H9 (cell line): ENCODE results near the gene MMP15. TPM values are rescaled to one million over a fixed set of nuclear protein-coding genes. Genes with fewer than 3 reads are reported as not detected.

Source experiments
- DNase-seq: peaks from one replicate; pipeline ENCODE4 v3.0.0-alpha.2; 2017
- H2AFZ ChIP-seq: one replicate; pipeline ENCODE4 v1.6.1; 2013; ENCODE audit warnings: mild to moderate bottlenecking, low read length, control low read depth, moderate library complexity
- H2AK5ac ChIP-seq: 2 replicates; pipeline ENCODE4 v1.6.1; 2013; ENCODE audit warnings: low read length, control low read depth, mixed read lengths; ENCODE audit not compliant: insufficient read length
- H2BK120ac ChIP-seq: one replicate; pipeline ENCODE4 v1.6.1; 2013; ENCODE audit warnings: low read depth, mild to moderate bottlenecking, low read length, control low read depth, inconsistent platforms; ENCODE audit not compliant: poor library complexity, severe bottlenecking
- H2BK12ac ChIP-seq: 2 replicates; pipeline ENCODE4 v1.6.1; 2013; ENCODE audit warnings: low read length, control low read depth, mixed read lengths, low read depth; ENCODE audit not compliant: insufficient read length
- H2BK15ac ChIP-seq: 2 replicates; pipeline ENCODE4 v1.6.1; 2013; ENCODE audit warnings: low read depth, low read length, control low read depth
- H2BK20ac ChIP-seq: one replicate; pipeline ENCODE4 v1.6.1; 2013; ENCODE audit warnings: low read depth, mild to moderate bottlenecking, low read length, control low read depth, inconsistent platforms; ENCODE audit not compliant: poor library complexity, severe bottlenecking
- H2BK5ac ChIP-seq: 2 replicates; pipeline ENCODE4 v1.6.1; 2013; ENCODE audit warnings: low read length, control low read depth, mixed read lengths; ENCODE audit not compliant: insufficient read length
- H3K14ac ChIP-seq: 2 replicates; pipeline ENCODE4 v1.6.1; 2013; ENCODE audit warnings: low read length, control low read depth; ENCODE audit not compliant: insufficient read depth
- H3K18ac ChIP-seq: 2 replicates; pipeline ENCODE4 v1.6.1; 2013; ENCODE audit warnings: low read depth, mild to moderate bottlenecking, mixed read lengths, low read length, control low read depth; ENCODE audit not compliant: insufficient read length
- H3K23ac ChIP-seq: 2 replicates; pipeline ENCODE4 v1.6.1; 2013; ENCODE audit warnings: low read length, control low read depth, mixed read lengths, low read depth; ENCODE audit not compliant: insufficient read length
- H3K23me2 ChIP-seq: 2 replicates; pipeline ENCODE4 v1.6.1; 2013; ENCODE audit warnings: low read depth, mild to moderate bottlenecking, mixed read lengths, low read length, control low read depth; ENCODE audit not compliant: insufficient read length, poor library complexity, severe bottlenecking
- H3K27ac ChIP-seq: 2 replicates; pipeline ENCODE4 v1.5.1; 2013; ENCODE audit warnings: low read length, control low read depth, mixed read lengths, low read depth; ENCODE audit not compliant: insufficient read length
- H3K27me3 ChIP-seq: 2 replicates; pipeline ENCODE4 v1.6.1; 2013; ENCODE audit warnings: low read length, control low read depth, inconsistent platforms; ENCODE audit not compliant: insufficient read depth
- H3K4ac ChIP-seq: 2 replicates; pipeline ENCODE4 v1.6.1; 2013; ENCODE audit warnings: low read depth, mild to moderate bottlenecking, control low read depth, inconsistent platforms, low read length, moderate library complexity
- H3K4me1 ChIP-seq: 2 replicates; pipeline ENCODE4 v1.6.1; 2013; ENCODE audit warnings: low read length, control low read depth, inconsistent platforms; ENCODE audit not compliant: insufficient read depth
- H3K4me2 ChIP-seq: 2 replicates; pipeline ENCODE4 v1.6.1; 2013; ENCODE audit warnings: low read length, control low read depth, mixed read lengths; ENCODE audit not compliant: insufficient read length, insufficient read depth
- H3K56ac ChIP-seq: 2 replicates; pipeline ENCODE4 v1.6.1; 2013; ENCODE audit warnings: low read depth, mild to moderate bottlenecking, mixed read lengths, low read length, control low read depth; ENCODE audit not compliant: insufficient read length
- H3K79me1 ChIP-seq: 2 replicates; pipeline ENCODE4 v1.6.1; 2013; ENCODE audit warnings: low read depth, mild to moderate bottlenecking, moderate library complexity, low read length, control low read depth, inconsistent platforms; ENCODE audit not compliant: insufficient read depth, poor library complexity, severe bottlenecking
- H3K79me2 ChIP-seq: 2 replicates; pipeline ENCODE4 v1.6.1; 2013; ENCODE audit warnings: low read length, control low read depth, inconsistent platforms; ENCODE audit not compliant: insufficient read depth
- H3K9ac ChIP-seq: 2 replicates; pipeline ENCODE4 v1.6.1; 2013; ENCODE audit warnings: low read length, control low read depth, mixed read lengths; ENCODE audit not compliant: insufficient read length; ENCODE audit errors: extremely low read depth
- H3K9me3 ChIP-seq: one replicate; pipeline ENCODE4 v1.6.1; 2013; ENCODE audit warnings: low read depth, low read length, inconsistent platforms; ENCODE audit not compliant: control insufficient read depth
- H3T11ph ChIP-seq: one replicate; pipeline ENCODE4 v1.6.1; 2013; ENCODE audit warnings: mild to moderate bottlenecking, low read length, control low read depth, inconsistent platforms
- H4K20me1 ChIP-seq: one replicate; pipeline ENCODE4 v1.6.1; 2013; ENCODE audit not compliant: control insufficient read depth, insufficient read length, insufficient read depth
- H4K5ac ChIP-seq: 2 replicates; pipeline ENCODE4 v1.6.1; 2013; ENCODE audit warnings: low read depth, mild to moderate bottlenecking, mixed read lengths, low read length, control low read depth; ENCODE audit not compliant: insufficient read length
- H4K8ac ChIP-seq: replicated peaks from 2 replicates; pipeline ENCODE4 v1.6.1; 2013; ENCODE audit warnings: low read length, control low read depth, mixed read lengths, low read depth; ENCODE audit not compliant: insufficient read length
- H4K91ac ChIP-seq: 2 replicates; pipeline ENCODE4 v1.6.1; 2013; ENCODE audit warnings: low read depth, mild to moderate bottlenecking, moderate library complexity, mixed read lengths, low read length, control low read depth; ENCODE audit not compliant: insufficient read length
- H3K27ac Mint-ChIP-seq, 3 experiments: 2 replicates in 2 of 3; 3 replicates in 1 of 3; pipeline ENCODE4 v1.8.0; 2020 to 2021; ENCODE audit warnings: mixed read lengths in 3 of 3, mild to moderate bottlenecking in 1 of 3, moderate library complexity in 1 of 3
- H3K27me3 Mint-ChIP-seq: 2 replicates; pipeline ENCODE4 v1.8.0; 2021; ENCODE audit warnings: low read depth, mild to moderate bottlenecking, moderate library complexity, mixed read lengths
- H3K36me3 Mint-ChIP-seq, 3 experiments: 2 replicates in 2 of 3; 3 replicates in 1 of 3; pipeline ENCODE4 v1.8.0; 2020 to 2021; ENCODE audit warnings: low read depth in 3 of 3, mixed read lengths in 3 of 3; ENCODE audit not compliant: insufficient read depth in 1 of 3
- H3K4me1 Mint-ChIP-seq, 2 experiments: 2 replicates each; pipeline ENCODE4 v1.8.0; 2020; ENCODE audit warnings: mixed read lengths in 2 of 2
- H3K4me3 Mint-ChIP-seq, 2 experiments: 2 replicates in 1 of 2; 3 replicates in 1 of 2; pipeline ENCODE4 v1.8.0; 2020 to 2021; ENCODE audit warnings: mild to moderate bottlenecking in 2 of 2, mixed read lengths in 2 of 2, moderate library complexity in 1 of 2
- H3K9me3 Mint-ChIP-seq, 2 experiments: 2 replicates in 1 of 2; 3 replicates in 1 of 2; pipeline ENCODE4 v1.8.0; 2020; ENCODE audit warnings: mild to moderate bottlenecking in 2 of 2, mixed read lengths in 2 of 2, moderate library complexity in 1 of 2
- CTCF ChIP-seq: fragments of 200-600 bp; sonication (generic); conservative IDR thresholded peaks from 3 replicates; pipeline ENCODE4 v1.8.0; 2021; ENCODE audit warnings: antibody characterized with exemption, mild to moderate bottlenecking
- WGBS: extraction: QIAGEN DNeasy Blood & Tissue Kit; methylation state at CpG from one replicate; pipeline ENCODE4 v1.1.7; 2013; ENCODE audit warnings: missing lambda C conversion rate, low lambda C conversion rate, mixed read lengths; ENCODE audit not compliant: insufficient read length; ENCODE audit errors: extremely low coverage; 5-methylcytosine and 5-hydroxymethylcytosine counted together
- total RNA-seq: library from RNA; stranded (reverse); gene quantifications from 2 replicates; pipeline ENCODE4 v1.2.1, GENCODE V29; 2021

Gene MMP15
- total RNA-seq, 1 experiment from 2014 or later, result 32.9 TPM

- no peak overlapping the region for H2BK15ac ChIP-seq
- no peak overlapping the region for H4K91ac ChIP-seq
- no peak overlapping the region for H3K27ac ChIP-seq
- H3T11ph ChIP-seq, result no peak overlapping the region
- no peak overlapping the region for H3K4ac ChIP-seq
- H3K4me1 ChIP-seq, result peaks cover 18% of the 10 kb centered on the region; the same call in 1 of the 2 replicates
- H3K9me3 ChIP-seq, result no peaks in the 10 kb centered on the region
- H3K79me2 ChIP-seq, result peaks cover 2% of the 10 kb centered on the region; the same call in 1 of the 2 replicates
- peaks cover 0 to 6% (median 5%) of the 10 kb centered on the region in 3 experiments; a peak in 3 of 7 replicates for H3K36me3 Mint-ChIP-seq
- H3K23ac ChIP-seq, result no peak overlapping the region
- peak; percentile 92 for DNase-seq
- no peak overlapping the region for H2AK5ac ChIP-seq
- H3K14ac ChIP-seq, result peak overlapping the region; percentile 62
- H3K23me2 ChIP-seq, result peaks cover 17% of the 10 kb centered on the region
- H3K27me3 ChIP-seq, result no peaks in the 10 kb centered on the region
- peak overlapping the region; percentile 78 for H3K4me2 ChIP-seq
- H2AFZ ChIP-seq, result no peak overlapping the region
- no peak overlapping the region for H3K9ac ChIP-seq
- H3K4me3 Mint-ChIP-seq, result peak overlapping the region; percentile 73 to 87
- H3K79me1 ChIP-seq, result peaks cover 2% of the 10 kb centered on the region
- H2BK12ac ChIP-seq, result no peak overlapping the region
- H2BK120ac ChIP-seq, result no peak overlapping the region
- H3K56ac ChIP-seq, result no peak overlapping the region
- peaks cover 48 to 56% of the 10 kb centered on the region in 2 experiments for H3K4me1 Mint-ChIP-seq
- H4K8ac ChIP-seq, result no peak overlapping the region
- no CpG with 5 or more reads among the region's 43 CpGs for WGBS
- H4K5ac ChIP-seq, result no peak overlapping the region
- H4K20me1 ChIP-seq, result no peaks in the 10 kb centered on the region
- peaks cover 12% of the 10 kb centered on the region for H3K27me3 Mint-ChIP-seq
- no peaks in the 10 kb centered on the region for H3K9me3 Mint-ChIP-seq
- H2BK20ac ChIP-seq, result no peak overlapping the region
- no peak overlapping the region for H3K18ac ChIP-seq
- peak overlapping the region in 1 of 3 experiments; percentile 95; a peak in 1 of 7 replicates for H3K27ac Mint-ChIP-seq
- no peak for TF ChIP-seq CTCF
- H2BK5ac ChIP-seq, result no peak overlapping the region
Observed at GRCh38 chr16:58027161-58027915, 1.8 kb downstream of the MMP15 start.
